Right lobe of liver (tissue), 6 donors: ENCODE measurements around the gene SCIN. TPM values are rescaled to one million over a fixed set of nuclear protein-coding genes. Genes with fewer than 3 reads are reported as not detected.
"Not testable (repeated sequence)": the region's sequence is repeated elsewhere in the genome, so short reads cannot be mapped to it uniquely, and the experiment has no call there.

Source experiments
- ATAC-seq, 4 donors: fragments of 200-7000 bp; cut with Tn5 transposase; one replicate each; pipeline ENCODE4 v1.9.1; 2020; ENCODE audit warnings: mild to moderate bottlenecking in 4 of 4, moderate library complexity in 4 of 4
- DNase-seq, 3 donors: peaks; one replicate each; pipeline ENCODE4 v3.0.0-alpha.2; 2020
- H3K27ac ChIP-seq, 3 donors: fragments of 200-600 bp; one replicate each; pipeline ENCODE4 v1.8.0; 2022
- H3K27me3 ChIP-seq, 2 donors: fragments of 200-600 bp; one replicate each; pipeline ENCODE4 v1.8.0; 2022
- H3K36me3 ChIP-seq, 4 donors: fragments of 200-600 bp; sonication (generic) in 1 of 4; one replicate each; pipeline versions ENCODE4 v1.5.1 to v1.8.0; 2017 to 2022; ENCODE audit warnings: control low read depth in 1 of 4
- H3K4me1 ChIP-seq, 4 donors: fragments of 200-600 bp; sonication (generic) in 1 of 4; one replicate each; pipeline versions ENCODE4 v1.5.1 to v1.8.0; 2017 to 2022; ENCODE audit warnings: control low read depth in 1 of 4
- H3K4me3 ChIP-seq, 3 donors: fragments of 200-600 bp; one replicate each; pipeline ENCODE4 v1.8.0; 2022
- H3K9me3 ChIP-seq, 4 donors: fragments of 200-600 bp; sonication (generic) in 1 of 4; one replicate each; pipeline versions ENCODE4 v1.5.1 to v1.8.0; 2017 to 2022; ENCODE audit warnings: control low read depth in 1 of 4
- POLR2A ChIP-seq: fragments of 450-650 bp; IDR thresholded peaks from one replicate; pipeline ENCODE4 v1.6.1; 2017; ENCODE audit warnings: antibody characterized with exemption, mild to moderate bottlenecking
- WGBS: methylation state at CpG from one replicate; pipeline ENCODE4 v1.1.6; 2018; ENCODE audit warnings: low coverage, low lambda C conversion rate; ENCODE audit not compliant: insufficient coverage; ENCODE audit errors: missing lambda C conversion rate; 5-methylcytosine and 5-hydroxymethylcytosine counted together
- intact Hi-C, 2 donors: fragments of 100-400 bp; cut with DNase I; formaldehyde crosslinking; loops; one replicate each; pipeline versions ENCODE4 v1.11.2 to v1.14.1; 2022
- total RNA-seq, 6 experiments: library from RNA; depleted of rRNA in 2 of 6; stranded (reverse); fragments of >200 nt in 2 of 6; fragmentation: NEBNext Ultra II Directional in 3 of 6; extraction: Animal tissue kit (Norgen Biotek cat#: 25700) in 3 of 6; gene quantifications; one replicate each; pipeline versions ENCODE4 v1.1.0 to v1.2.4, GENCODE V29; 2016 to 2023
- TF ChIP-seq, protein P1 (sequence below), 4 donors: fragments of 200-600 bp in 3 of 4; fragments of 450-650 bp in 1 of 4; IDR thresholded peaks; one replicate each; pipeline versions ENCODE4 v1.5.1 to v1.8.0; 2016 to 2022; ENCODE audit warnings: antibody characterized with exemption in 4 of 4, mild to moderate bottlenecking in 2 of 4
- donor health status: DM: no; HTN: yes; CAD: no.
- donor health status: DM: no; HTN: no; CAD: no.
- donor health status: DM: no; HTN: no; CAD: no.
- donor health status: DM: no; HTN: yes; CAD: no.
- donor health status: DM: no; HTN: yes; CAD: no.

SCIN gene
- total RNA-seq, 6 experiments from 2014 or later, result 0.06 to 0.20 (median 0.18) TPM; not detected in 3

DNA sequence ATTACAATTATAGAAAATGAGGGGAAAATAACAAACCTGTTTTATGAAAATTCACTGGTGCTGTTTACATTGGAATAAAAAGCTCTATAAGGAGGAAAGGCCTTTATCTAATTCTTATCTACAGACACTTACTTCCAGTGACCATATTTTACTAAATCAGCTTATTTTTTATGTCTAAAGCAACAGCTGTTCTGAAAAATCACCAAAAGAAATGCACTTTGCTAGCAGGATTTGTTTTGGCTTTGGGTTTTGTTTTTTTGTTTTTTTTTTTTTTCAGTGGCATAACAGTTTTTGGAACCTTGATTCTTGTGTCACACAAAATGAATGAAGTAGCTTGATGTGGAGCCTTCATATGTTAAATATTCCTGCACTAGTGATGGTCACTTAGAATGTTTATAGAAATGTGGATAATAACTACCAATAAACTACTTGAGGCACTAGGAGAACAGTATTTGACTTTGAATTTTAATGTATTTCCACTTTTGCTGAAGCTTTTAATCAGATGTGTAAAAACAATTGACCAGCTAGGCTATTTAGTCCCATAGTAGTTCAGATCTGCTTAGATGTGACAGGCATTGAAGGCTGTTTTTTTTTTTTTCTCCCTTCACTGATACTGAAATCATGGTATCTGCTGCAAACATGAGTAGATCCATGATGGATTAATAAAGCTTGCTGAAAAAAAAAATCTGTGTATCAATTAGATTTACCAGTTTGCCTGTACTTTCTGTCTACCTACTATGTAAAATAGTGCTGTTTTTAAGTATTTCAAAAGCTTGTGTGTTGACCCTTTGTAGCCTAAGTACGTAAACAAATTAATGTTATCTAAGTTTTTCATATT is 119.7 kb downstream of the SCIN start:
- Histone ChIP-seq H3K4me3 (no peak overlapping the region), H3K36me3 (no peaks in the 10 kb centered on the region), H3K4me1 (peaks cover 0 to 4% (median 0%) of the 10 kb centered on the region in 4 donors), H3K27ac (no peak overlapping the region), H3K27me3 (no peaks in the 10 kb centered on the region), H3K9me3 (no peaks in the 10 kb centered on the region)
- 50% methylated on average over 1 of the region's 1 CpG for WGBS
- no peak for ATAC-seq
- intact Hi-C loops, result no loop called here
- TF ChIP-seq, protein P1, sequence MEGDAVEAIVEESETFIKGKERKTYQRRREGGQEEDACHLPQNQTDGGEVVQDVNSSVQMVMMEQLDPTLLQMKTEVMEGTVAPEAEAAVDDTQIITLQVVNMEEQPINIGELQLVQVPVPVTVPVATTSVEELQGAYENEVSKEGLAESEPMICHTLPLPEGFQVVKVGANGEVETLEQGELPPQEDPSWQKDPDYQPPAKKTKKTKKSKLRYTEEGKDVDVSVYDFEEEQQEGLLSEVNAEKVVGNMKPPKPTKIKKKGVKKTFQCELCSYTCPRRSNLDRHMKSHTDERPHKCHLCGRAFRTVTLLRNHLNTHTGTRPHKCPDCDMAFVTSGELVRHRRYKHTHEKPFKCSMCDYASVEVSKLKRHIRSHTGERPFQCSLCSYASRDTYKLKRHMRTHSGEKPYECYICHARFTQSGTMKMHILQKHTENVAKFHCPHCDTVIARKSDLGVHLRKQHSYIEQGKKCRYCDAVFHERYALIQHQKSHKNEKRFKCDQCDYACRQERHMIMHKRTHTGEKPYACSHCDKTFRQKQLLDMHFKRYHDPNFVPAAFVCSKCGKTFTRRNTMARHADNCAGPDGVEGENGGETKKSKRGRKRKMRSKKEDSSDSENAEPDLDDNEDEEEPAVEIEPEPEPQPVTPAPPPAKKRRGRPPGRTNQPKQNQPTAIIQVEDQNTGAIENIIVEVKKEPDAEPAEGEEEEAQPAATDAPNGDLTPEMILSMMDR (IDR thresholded peaks at IDR 0.05), result no peak
- TF ChIP-seq POLR2A, result no peak
- DNase-seq, result no peak

DNA sequence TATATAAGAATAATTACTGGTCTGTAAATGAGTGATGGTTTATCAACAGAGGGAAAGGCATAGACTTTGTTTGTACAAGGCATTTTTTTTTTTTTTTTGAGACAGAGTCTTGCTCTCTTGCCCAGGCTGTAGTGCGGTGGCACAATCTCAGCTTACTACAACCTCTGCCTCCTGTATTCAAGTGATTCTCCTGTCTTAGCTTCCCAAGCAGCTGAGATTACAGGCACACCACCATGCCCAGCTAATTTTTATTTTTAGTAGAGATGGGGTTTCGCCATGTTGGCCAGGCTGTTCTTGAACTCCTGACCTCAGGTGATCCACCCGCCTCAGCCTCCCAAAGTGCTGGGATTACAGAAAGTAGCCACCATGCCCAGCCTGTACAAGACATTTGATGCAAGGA is 120.9 kb downstream of the SCIN start:
- H3K27ac ChIP-seq, intact Hi-C loops, DNase-seq, H3K4me3 ChIP-seq, ATAC-seq, H3K36me3 ChIP-seq, H3K27me3 ChIP-seq, H3K9me3 ChIP-seq, H3K4me1 ChIP-seq: not testable (repeated sequence)
- 95% methylated on average over 2 of the region's 3 CpGs for WGBS

DNA sequence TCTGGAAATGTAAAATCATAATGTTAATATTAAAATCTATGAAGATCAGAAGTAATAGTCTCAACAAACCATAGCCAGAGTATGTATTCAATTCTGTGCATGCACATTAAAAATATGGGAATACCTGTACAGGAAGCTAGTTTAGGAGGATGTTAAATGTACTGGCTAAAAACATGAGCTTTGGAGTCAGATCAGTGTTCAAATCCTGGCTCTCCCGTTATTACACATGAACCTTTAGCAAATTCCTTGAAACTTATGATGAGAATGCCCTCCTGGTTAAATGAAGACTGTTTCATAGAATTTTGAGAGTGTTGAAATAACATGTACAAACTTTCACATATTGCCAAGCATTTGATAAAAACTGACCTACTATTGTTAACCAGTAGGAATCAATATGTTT is 121.5 kb downstream of the SCIN start:
- Histone ChIP-seq H3K27ac (no peak overlapping the region), H3K4me3 (no peak overlapping the region), H3K4me1 (peaks cover 0 to 4% (median 0%) of the 10 kb centered on the region in 4 donors), H3K27me3 (no peaks in the 10 kb centered on the region), H3K9me3 (no peaks in the 10 kb centered on the region), H3K36me3 (no peaks in the 10 kb centered on the region)
- DNase-seq, result no peak
- intact Hi-C loops, result no loop called here
- no peak for TF ChIP-seq POLR2A
- TF ChIP-seq, protein P1 (IDR thresholded peaks at IDR 0.05), result no peak
- ATAC-seq, result no peak
- 40% methylated on average over 1 of the region's 1 CpG for WGBS

DNA sequence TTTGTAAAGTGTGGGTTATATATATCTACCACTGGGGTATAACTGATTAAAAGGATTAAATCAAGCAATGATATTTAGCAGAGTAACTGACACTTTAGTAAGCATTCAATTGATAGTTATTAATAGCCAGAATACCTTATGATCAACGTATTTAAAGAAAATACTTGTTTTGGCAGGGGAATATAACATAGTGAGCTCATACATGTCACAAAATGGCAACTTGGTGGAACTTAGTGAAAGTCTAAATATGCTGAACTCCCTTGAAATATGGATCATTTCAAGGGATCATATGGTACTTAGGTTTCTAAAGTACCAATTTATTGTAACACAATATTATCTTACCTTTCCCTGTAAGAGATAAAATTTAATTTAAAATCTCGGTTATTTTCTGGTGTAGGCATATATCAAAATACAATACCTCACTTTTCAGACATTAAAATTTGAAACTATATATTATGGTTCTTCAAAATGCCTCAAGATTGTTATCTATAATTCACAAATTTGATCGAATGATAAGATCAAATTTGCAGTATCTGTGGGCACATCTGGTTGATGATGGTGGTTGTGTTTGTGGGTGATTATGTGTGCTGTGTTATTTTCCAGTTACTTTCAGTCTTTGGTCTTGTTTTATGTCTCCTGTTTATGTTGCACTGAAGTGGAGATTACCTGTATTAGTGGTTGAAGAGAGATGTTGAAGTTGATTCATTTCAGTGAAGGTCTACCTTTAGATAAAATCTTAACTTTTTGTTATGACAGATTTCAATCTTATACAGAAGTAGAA is 122.1 kb downstream of the SCIN start:
- Histone ChIP-seq H3K27me3 (no peaks in the 10 kb centered on the region), H3K36me3 (no peaks in the 10 kb centered on the region), H3K9me3 (no peaks in the 10 kb centered on the region), H3K27ac (no peak overlapping the region), H3K4me3 (no peak overlapping the region), H3K4me1 (peaks cover 0 to 4% (median 0%) of the 10 kb centered on the region in 4 donors)
- DNase-seq (no peak), ATAC-seq (no peak)
- WGBS, result 36% methylated on average over 3 of the region's 3 CpGs
- TF ChIP-seq POLR2A, result no peak
- TF ChIP-seq, protein P1 (IDR thresholded peaks at IDR 0.05), result no peak
- intact Hi-C loops, result no loop called here

DNA sequence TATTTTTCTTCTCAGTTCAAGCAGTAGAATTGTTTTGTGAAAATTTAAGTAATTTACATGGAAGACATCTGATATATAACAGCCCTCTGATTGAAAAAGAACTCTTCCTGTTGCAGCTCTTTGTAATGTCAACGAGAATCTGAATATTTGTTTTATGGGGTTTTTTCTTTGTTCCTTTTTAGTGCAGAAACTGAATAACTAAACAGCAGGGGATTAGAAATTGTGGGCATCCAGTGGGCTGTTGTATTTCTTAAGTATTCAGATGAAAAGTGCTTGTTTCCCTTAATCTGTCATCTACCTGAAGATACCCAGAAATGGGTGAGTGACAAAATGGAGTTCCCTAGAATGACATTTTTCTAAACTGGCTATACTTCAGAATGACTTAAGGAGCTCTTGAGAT is 124.3 kb downstream of the SCIN start:
- 71% methylated on average over 1 of the region's 1 CpG for WGBS
- Histone ChIP-seq H3K27ac (no peak overlapping the region), H3K36me3 (no peaks in the 10 kb centered on the region), H3K9me3 (no peaks in the 10 kb centered on the region), H3K4me1 (no peaks in the 10 kb centered on the region), H3K27me3 (no peaks in the 10 kb centered on the region), H3K4me3 (no peak overlapping the region)
- no peak for DNase-seq
- no peak for TF ChIP-seq POLR2A
- TF ChIP-seq, protein P1 (IDR thresholded peaks at IDR 0.05), result no peak
- intact Hi-C loops, result no loop called here
- no peak for ATAC-seq
